ENCODE results near the gene XYLT2. TPM values are rescaled to one million over a fixed set of nuclear protein-coding genes. Genes with fewer than 3 reads are reported as not detected.

Gene XYLT2
- total and polyA plus RNA-seq, 2 of the 8 experiments (the other 6 are each of a cell fraction or from before 2014, with no cell fraction given), result 28.0 to 29.9 TPM

DNA sequence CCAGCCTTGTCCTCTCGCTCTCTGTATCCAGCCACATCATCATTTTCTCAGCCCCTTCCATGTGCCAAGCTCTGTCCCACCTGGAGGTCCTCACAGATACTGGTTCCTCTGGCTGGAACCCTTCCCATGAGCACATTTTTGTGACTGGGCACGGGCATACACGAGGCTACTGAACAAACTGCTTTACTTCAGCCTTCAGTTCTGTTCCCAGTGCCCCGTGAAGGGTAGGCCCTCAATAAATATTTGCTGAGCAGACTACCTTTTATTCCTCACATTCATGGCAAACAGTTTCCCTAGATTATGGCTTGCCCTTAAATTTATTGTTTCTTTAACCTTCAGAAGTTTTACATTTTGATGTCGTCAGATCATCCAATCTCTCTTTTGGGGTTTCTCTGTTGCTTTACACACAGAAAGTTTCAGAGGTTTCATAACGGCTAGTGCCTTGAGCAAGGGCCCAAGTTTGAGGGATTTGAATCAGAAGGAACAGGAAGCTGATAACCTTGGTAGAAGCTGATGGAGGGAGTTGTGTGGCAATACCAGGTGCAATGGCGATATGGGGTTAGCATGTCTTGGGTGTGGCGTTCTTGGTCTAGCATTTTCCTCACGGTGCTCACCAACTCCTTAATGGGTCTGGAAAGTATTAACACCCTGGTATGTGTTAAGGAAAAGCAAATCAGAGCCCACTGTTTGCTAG, 43.9 kb upstream of the XYLT2 start:
- Histone ChIP-seq H4K5ac (ENCODE audit: insufficient read length, low read depth, low read length) (no peak overlapping the region), H2BK120ac (replicated peaks; ENCODE audit: low read depth, low read length) (no peak overlapping the region), H3K4me3 (ENCODE audit: extremely low read depth in 1 of 4, insufficient read depth in 2 of 4, low read depth in 3 of 4, low read length in 4 of 4) (no peak overlapping the region), H3K4me1 (replicated peaks in 1 of 4; ENCODE audit: control insufficient read depth in 3 of 4, insufficient read depth in 4 of 4, low read length in 3 of 4) (peaks cover 0 to 11% (median 4%) of the 10 kb centered on the region in 4 experiments; a peak in 4 of 7 replicates), H2AK5ac (ENCODE audit: low read depth, low read length) (no peak overlapping the region), H3K23ac (ENCODE audit: insufficient read length) (no peak overlapping the region), H3K27me3 (replicated peaks in 1 of 4; ENCODE audit: control insufficient read depth in 3 of 4, extremely low read depth in 1 of 4, insufficient read depth in 3 of 4, low read length in 3 of 4) (no peaks in the 10 kb centered on the region), H3K9me3 (ENCODE audit: insufficient read depth in 2 of 2, low read depth in 1 of 2, low read length in 1 of 2) (no peaks in the 10 kb centered on the region), H3K79me1 (ENCODE audit: low read depth, low read length) (no peaks in the 10 kb centered on the region), H3K14ac (ENCODE audit: insufficient read length) (no peak overlapping the region), H3K9ac (replicated peaks in 1 of 4; ENCODE audit: extremely low read depth in 1 of 4, low read depth in 3 of 4, low read length in 3 of 4) (no peak overlapping the region), H3K36me3 (ENCODE audit: control insufficient read depth in 2 of 4, insufficient read depth in 4 of 4, low read length in 3 of 4) (no peaks in the 10 kb centered on the region), H2BK20ac (ENCODE audit: low read length) (no peak overlapping the region), H2BK5ac (ENCODE audit: low read depth, low read length) (no peak overlapping the region), H2BK15ac (ENCODE audit: low read length) (no peak overlapping the region), H2AFZ (ENCODE audit: low read length) (no peak overlapping the region), H3K56ac (replicated peaks; ENCODE audit: insufficient read length, low read depth, low read length) (no peak overlapping the region), H3K4ac (replicated peaks; ENCODE audit: insufficient read length, low read depth, low read length) (no peak overlapping the region), H4K20me1 (replicated peaks in 1 of 2; ENCODE audit: control insufficient read depth in 1 of 2, insufficient read depth in 2 of 2, low read length in 2 of 2) (no peaks in the 10 kb centered on the region), H3K23me2 (ENCODE audit: low read depth, low read length) (peaks cover 2% of the 10 kb centered on the region; the same call in 1 of the 2 replicates), H3K4me2 (ENCODE audit: insufficient read depth in 1 of 2, low read depth in 2 of 2, low read length in 2 of 2) (no peak overlapping the region), H3K18ac (ENCODE audit: extremely low read depth, low read length) (no peak overlapping the region), H4K8ac (ENCODE audit: extremely low read depth, insufficient read depth, low read length) (no peak overlapping the region), H2BK12ac (ENCODE audit: low read depth, low read length) (no peak overlapping the region), H3K79me2 (ENCODE audit: control insufficient read depth in 1 of 2, insufficient read depth in 2 of 2, low read length in 2 of 2) (no peaks in the 10 kb centered on the region), H4K91ac (replicated peaks; ENCODE audit: insufficient read length, low read length) (no peak overlapping the region), H3K27ac (ENCODE audit: low read depth, low read length) (no peak overlapping the region)
- ChIA-PET CTCF (ENCODE audit: partially characterized antibody) (interaction anchor here (1.3 to 41.5 kb wide), 4 partner anchors 10 to 131 kb away, joined by 3 to 1349 read pairs (median 152); partner anchors contain the start of genes COL1A1 and SGCA), POLR2A (ENCODE audit: partially characterized antibody) (interaction anchor here (0.6 kb wide), 1 partner anchor 124 kb away, joined by 3 read pairs; no protein-coding TSS in a partner anchor)
- TF ChIP-seq GTF2F1 (IDR thresholded peaks at IDR 0.05; ENCODE audit: borderline replicate concordance, low read depth, low read length) (no peak), EP300 (IDR thresholded peaks at IDR 0.05; ENCODE audit: borderline replicate concordance in 1 of 2, low read depth in 2 of 2, low read length in 2 of 2) (no peak), SP2 (IDR thresholded peaks at IDR 0.05; ENCODE audit: low read length) (no peak), NANOG (IDR thresholded peaks at IDR 0.05; ENCODE audit: insufficient read depth, low read depth, low read length, poor library complexity, severe bottlenecking) (no peak), CHD1 (IDR thresholded peaks at IDR 0.05; ENCODE audit: low read depth, low read length) (no peak), ASH2L (IDR thresholded peaks at IDR 0.05; ENCODE audit: low read length) (no peak), KDM4A (IDR thresholded peaks at IDR 0.05; ENCODE audit: low read depth, low read length, severe bottlenecking) (no peak), RFX5 (IDR thresholded peaks at IDR 0.05; ENCODE audit: borderline replicate concordance, low read depth, low read length) (no peak), BCL11A (IDR thresholded peaks at IDR 0.05; ENCODE audit: low read depth in 2 of 2, low read length in 2 of 2) (no peak)
- DNase-seq (ENCODE audit: low read depth in 1 of 2, low spot score in 2 of 2) (no peak), FAIRE-seq (no peak)
- 87% methylated on average over 9 of the region's 9 CpGs; no CpG with 5 or more reads in 1 of the 2 experiments for WGBS, 2 experiments (ENCODE audit: extremely low coverage in 1 of 2, insufficient coverage in 1 of 2, insufficient read length in 1 of 2, insufficient replicate concordance in 2 of 2, low coverage in 1 of 2, low lambda C conversion rate in 2 of 2, missing lambda C conversion rate in 1 of 2)
